Measurements from ENCODE around the gene HSFX2.

- TF ChIP-seq CTCF (IDR thresholded peaks at IDR 0.05; ENCODE audit: low read length): no peak
- no peak for TF ChIP-seq EZH2 (optimal IDR thresholded peaks at IDR 0.05; ENCODE audit: low read depth, low read length)
- no peak for TF ChIP-seq EZH2phosphoT487 (IDR thresholded peaks at IDR 0.05; ENCODE audit: low read length)
Observed at GRCh38 chrX:149638860-149639259, 43.7 kb upstream of the HSFX2 start.
